ENCODE data around the gene ZNF609. TPM values are rescaled to one million over a fixed set of nuclear protein-coding genes. Genes with fewer than 3 reads are reported as not detected.

The ZNF609 gene
- total RNA-seq, 1 experiment from 2014 or later = 49.0 TPM

GRCh38 chr15:64522226-64522823, 61.9 kb downstream of the ZNF609 start:
- Mint-ChIP-seq H3K36me3 (ENCODE audit: insufficient read depth, unreplicated experiment) (peaks cover 13% of the 10 kb centered on the region), H3K9me3 (ENCODE audit: unreplicated experiment) (no peaks in the 10 kb centered on the region), H3K27me3 (ENCODE audit: insufficient read depth, unreplicated experiment) (no peaks in the 10 kb centered on the region), H3K27ac (ENCODE audit: low read depth, unreplicated experiment) (no peak overlapping the region), H3K4me1 (ENCODE audit: insufficient read depth, unreplicated experiment) (peaks cover 33% of the 10 kb centered on the region), H3K4me3 (ENCODE audit: unreplicated experiment) (no peak overlapping the region)
- DNase-seq (ENCODE audit: unreplicated experiment) = no peak
- no peak for TF ChIP-seq CTCF (IDR thresholded peaks at IDR 0.05; ENCODE audit: unreplicated experiment)
- BruUV-seq (replicated peaks) = no TSS peak
- POLR2A ChIA-PET = interaction anchor here (0.9 to 1.7 kb wide), 5 partner anchors 8 to 113 kb away, joined by 3 to 5 read pairs (median 3); no protein-coding TSS in a partner anchor
- CTCF ChIA-PET = no interaction called here
- intact Hi-C loops (cut with micrococcal nuclease) = no loop called here

- no peak for DNase-seq (ENCODE audit: unreplicated experiment)
- Mint-ChIP-seq H3K4me1 (ENCODE audit: insufficient read depth, unreplicated experiment) (peaks cover 36% of the 10 kb centered on the region), H3K4me3 (ENCODE audit: unreplicated experiment) (no peak overlapping the region), H3K27ac (ENCODE audit: low read depth, unreplicated experiment) (no peak overlapping the region), H3K9me3 (ENCODE audit: unreplicated experiment) (no peaks in the 10 kb centered on the region), H3K27me3 (ENCODE audit: insufficient read depth, unreplicated experiment) (no peaks in the 10 kb centered on the region), H3K36me3 (ENCODE audit: insufficient read depth, unreplicated experiment) (peaks cover 13% of the 10 kb centered on the region)
- BruUV-seq (replicated peaks) = no TSS peak
- ChIA-PET POLR2A (interaction anchor here (1.4 kb wide), 1 partner anchor 14 kb away, joined by 5 read pairs; no protein-coding TSS in a partner anchor), CTCF (interaction anchor here (0.7 kb wide), 1 partner anchor 483 kb away, joined by 5 read pairs; no protein-coding TSS in a partner anchor)
- no peak for TF ChIP-seq CTCF (IDR thresholded peaks at IDR 0.05; ENCODE audit: unreplicated experiment)
- intact Hi-C loops (cut with micrococcal nuclease) = no loop called here
Observed at GRCh38 chr15:64523240-64523639, 62.9 kb downstream of the ZNF609 start.

- POLR2A ChIA-PET = interaction anchor here (0.9 kb wide), 1 partner anchor 63 kb away, joined by 3 read pairs; no protein-coding TSS in a partner anchor
- H3K4me1 Mint-ChIP-seq (ENCODE audit: insufficient read depth, unreplicated experiment) = peaks cover 28% of the 10 kb centered on the region
- H3K9me3 Mint-ChIP-seq (ENCODE audit: unreplicated experiment) = no peaks in the 10 kb centered on the region
- peaks cover 18% of the 10 kb centered on the region for H3K36me3 Mint-ChIP-seq (ENCODE audit: insufficient read depth, unreplicated experiment)
- intact Hi-C loops (cut with micrococcal nuclease) = no loop called here
- H3K27ac Mint-ChIP-seq (ENCODE audit: low read depth, unreplicated experiment) = no peak overlapping the region
- no peak overlapping the region for H3K4me3 Mint-ChIP-seq (ENCODE audit: unreplicated experiment)
- H3K27me3 Mint-ChIP-seq (ENCODE audit: insufficient read depth, unreplicated experiment) = no peaks in the 10 kb centered on the region
- no TSS peak for BruUV-seq (replicated peaks)
- CTCF ChIA-PET = no interaction called here
- no peak for TF ChIP-seq CTCF (IDR thresholded peaks at IDR 0.05; ENCODE audit: unreplicated experiment)
- no peak for DNase-seq (ENCODE audit: unreplicated experiment)
Observed at GRCh38 chr15:64524778-64525177, 64.4 kb downstream of the ZNF609 start.

- Mint-ChIP-seq H3K27ac (ENCODE audit: low read depth, unreplicated experiment) (no peak overlapping the region), H3K4me1 (ENCODE audit: insufficient read depth, unreplicated experiment) (peaks cover 25% of the 10 kb centered on the region), H3K4me3 (ENCODE audit: unreplicated experiment) (no peak overlapping the region), H3K9me3 (ENCODE audit: unreplicated experiment) (no peaks in the 10 kb centered on the region), H3K27me3 (ENCODE audit: insufficient read depth, unreplicated experiment) (no peaks in the 10 kb centered on the region), H3K36me3 (ENCODE audit: insufficient read depth, unreplicated experiment) (peaks cover 14% of the 10 kb centered on the region)
- ChIA-PET POLR2A (interaction anchor here (0.6 kb wide), 1 partner anchor 11 kb away, joined by 3 read pairs; no protein-coding TSS in a partner anchor), CTCF (interaction anchor here (0.6 kb wide), 1 partner anchor 65 kb away, joined by 3 read pairs; no protein-coding TSS in a partner anchor)
- TF ChIP-seq CTCF (IDR thresholded peaks at IDR 0.05; ENCODE audit: unreplicated experiment) = no peak
- no peak for DNase-seq (ENCODE audit: unreplicated experiment)
- BruUV-seq (replicated peaks) = no TSS peak
- intact Hi-C loops (cut with micrococcal nuclease) = no loop called here
Observed at GRCh38 chr15:64525828-64526530, 65.6 kb downstream of the ZNF609 start.

Data from MCF 10A (cell line).